GM20000 (cell line): ENCODE measurements around the gene RRM1.

Experiments used
- DNase-seq: peaks from one replicate; pipeline ENCODE4 v3.0.0; 2012; ENCODE audit warnings: low spot score
- TF ChIP-seq, protein P1 (sequence below): IDR thresholded peaks from 2 replicates; pipeline ENCODE4 v1.5.1; 2012; ENCODE audit warnings: mild to moderate bottlenecking, control low read depth; ENCODE audit errors: extremely low read depth, missing control alignments

The RRM1 gene

DNA sequence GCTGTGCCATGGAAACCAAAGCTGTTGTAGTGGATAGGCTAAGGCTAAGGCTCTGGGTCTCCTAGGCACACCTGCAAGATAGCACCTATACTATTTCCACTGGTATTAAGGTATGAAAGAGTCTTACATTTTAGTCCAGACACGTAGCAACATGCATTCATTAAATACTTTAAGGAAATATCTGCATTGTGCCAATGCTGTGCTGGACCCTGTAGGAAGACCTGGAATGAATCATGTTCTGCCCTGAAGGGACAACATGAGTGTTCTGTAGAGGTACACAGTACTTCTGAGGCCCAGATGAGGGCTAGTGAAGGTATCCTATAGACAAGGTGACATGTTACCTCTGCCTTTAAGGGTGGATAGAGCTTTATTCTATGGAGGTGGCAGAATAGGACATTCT is 35.2 kb upstream of the RRM1 start:
- TF ChIP-seq, protein P1, sequence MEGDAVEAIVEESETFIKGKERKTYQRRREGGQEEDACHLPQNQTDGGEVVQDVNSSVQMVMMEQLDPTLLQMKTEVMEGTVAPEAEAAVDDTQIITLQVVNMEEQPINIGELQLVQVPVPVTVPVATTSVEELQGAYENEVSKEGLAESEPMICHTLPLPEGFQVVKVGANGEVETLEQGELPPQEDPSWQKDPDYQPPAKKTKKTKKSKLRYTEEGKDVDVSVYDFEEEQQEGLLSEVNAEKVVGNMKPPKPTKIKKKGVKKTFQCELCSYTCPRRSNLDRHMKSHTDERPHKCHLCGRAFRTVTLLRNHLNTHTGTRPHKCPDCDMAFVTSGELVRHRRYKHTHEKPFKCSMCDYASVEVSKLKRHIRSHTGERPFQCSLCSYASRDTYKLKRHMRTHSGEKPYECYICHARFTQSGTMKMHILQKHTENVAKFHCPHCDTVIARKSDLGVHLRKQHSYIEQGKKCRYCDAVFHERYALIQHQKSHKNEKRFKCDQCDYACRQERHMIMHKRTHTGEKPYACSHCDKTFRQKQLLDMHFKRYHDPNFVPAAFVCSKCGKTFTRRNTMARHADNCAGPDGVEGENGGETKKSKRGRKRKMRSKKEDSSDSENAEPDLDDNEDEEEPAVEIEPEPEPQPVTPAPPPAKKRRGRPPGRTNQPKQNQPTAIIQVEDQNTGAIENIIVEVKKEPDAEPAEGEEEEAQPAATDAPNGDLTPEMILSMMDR = no peak
- DNase-seq = no peak

DNA sequence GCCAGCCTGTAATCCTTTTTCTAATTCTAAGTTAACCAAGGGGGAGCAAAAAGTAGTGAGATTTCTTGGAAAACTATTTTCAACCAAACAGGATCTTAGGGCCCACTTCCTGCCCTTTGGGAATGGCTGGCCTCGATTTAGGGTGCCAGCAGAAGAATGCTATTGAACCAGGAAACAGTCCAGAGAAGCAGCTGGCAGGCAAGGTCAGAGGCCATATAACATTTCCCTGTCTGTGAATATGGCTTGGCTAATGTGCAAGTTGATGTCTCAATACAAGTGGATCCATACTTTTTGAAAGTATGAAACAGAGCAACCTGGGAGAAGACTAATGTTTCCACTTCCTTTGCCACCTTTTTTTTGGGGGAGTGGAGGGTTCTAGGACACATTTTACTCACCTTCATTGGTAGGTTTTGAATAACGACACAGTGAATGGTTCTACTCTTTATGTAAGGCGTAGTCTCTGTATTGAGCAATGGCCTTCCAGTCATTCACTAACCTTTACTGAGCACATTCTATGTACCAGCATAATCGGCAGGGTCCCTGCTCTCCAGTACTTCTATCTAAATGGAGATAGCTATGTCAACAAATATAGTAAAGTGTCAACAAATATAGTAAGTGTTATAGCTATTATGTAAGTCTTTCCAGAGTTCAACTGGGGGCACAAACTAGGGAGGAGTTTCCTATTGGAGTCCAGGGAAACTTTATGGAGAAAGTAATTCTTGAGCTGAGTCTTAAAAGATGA is 34.2 kb upstream of the RRM1 start:
- TF ChIP-seq, protein P1 = no peak
- no peak for DNase-seq

DNA sequence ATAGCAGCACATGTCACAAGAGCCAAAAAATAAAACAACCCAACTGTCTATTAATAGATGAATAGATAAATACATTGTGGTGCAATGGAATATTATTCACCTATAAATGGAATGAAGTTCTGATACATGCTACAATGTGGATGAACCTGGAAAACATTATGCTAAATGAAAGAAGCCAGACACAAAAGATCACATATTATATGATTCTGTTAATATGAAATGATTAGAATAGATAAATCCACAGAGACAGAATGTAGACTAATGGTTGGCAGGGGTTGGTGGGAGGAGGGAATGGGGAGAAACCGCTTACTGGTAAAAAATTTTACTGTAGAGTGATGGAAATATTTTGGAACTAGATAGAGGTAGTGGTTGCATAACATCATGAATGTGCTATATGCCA is 32.9 kb upstream of the RRM1 start:
- TF ChIP-seq, protein P1 = no peak
- DNase-seq = no peak

DNA sequence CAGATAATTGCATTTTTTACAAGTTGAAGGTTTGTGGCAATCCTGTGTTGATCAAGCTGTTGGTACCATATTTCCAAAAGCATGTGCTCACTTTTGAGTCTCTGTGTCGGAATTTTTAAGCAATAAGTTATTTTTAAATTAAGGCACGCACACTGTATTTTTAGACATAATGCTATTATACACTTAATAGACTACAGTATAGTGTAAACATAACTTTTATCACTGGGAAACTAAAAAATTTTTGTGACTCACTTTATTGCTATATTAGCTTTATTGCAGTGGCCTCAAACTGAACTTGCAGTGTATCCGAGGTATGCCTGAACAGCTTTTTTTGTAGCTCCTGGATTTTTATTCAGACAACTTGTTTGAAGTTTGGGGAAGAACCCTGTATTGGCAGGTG is 31.3 kb upstream of the RRM1 start:
- DNase-seq = no peak
- TF ChIP-seq, protein P1 = no peak

DNA sequence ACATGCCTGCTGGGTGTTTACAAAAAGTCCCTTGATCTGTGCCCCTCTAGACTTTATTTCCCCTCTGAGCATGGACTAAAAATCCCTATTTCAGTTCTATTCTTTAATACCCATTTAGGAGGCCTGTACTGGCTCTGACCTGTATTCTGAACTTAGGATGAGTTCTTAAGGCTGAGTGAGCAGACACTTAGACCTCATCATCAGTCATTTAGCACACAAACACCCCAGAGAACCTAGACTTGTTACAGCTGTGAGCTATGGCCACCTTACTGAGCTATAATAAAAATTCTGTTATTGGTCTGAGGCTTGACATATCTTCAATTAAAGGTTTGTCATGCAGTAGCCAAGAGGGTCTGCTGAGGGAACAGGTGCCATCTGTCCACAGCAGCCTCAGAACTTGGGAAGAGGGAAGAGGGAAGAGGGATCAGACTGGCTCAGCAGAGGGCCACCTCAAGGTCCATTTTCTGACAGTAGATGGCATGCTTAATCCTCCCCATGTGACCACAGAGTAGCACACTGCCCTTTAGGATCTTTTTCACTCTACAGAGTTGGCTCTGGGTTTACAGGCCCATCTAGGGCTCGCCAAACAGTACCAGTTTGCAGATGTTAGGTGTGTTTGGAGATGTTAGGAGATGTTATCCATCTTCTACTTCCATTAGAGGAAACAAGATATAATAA is 30.2 kb upstream of the RRM1 start:
- DNase-seq = no peak
- TF ChIP-seq, protein P1 = no peak

- no peak for DNase-seq
- TF ChIP-seq, protein P1 = no peak
Observed at GRCh38 chr11:4065086-4065485, 29.5 kb upstream of the RRM1 start.

DNA sequence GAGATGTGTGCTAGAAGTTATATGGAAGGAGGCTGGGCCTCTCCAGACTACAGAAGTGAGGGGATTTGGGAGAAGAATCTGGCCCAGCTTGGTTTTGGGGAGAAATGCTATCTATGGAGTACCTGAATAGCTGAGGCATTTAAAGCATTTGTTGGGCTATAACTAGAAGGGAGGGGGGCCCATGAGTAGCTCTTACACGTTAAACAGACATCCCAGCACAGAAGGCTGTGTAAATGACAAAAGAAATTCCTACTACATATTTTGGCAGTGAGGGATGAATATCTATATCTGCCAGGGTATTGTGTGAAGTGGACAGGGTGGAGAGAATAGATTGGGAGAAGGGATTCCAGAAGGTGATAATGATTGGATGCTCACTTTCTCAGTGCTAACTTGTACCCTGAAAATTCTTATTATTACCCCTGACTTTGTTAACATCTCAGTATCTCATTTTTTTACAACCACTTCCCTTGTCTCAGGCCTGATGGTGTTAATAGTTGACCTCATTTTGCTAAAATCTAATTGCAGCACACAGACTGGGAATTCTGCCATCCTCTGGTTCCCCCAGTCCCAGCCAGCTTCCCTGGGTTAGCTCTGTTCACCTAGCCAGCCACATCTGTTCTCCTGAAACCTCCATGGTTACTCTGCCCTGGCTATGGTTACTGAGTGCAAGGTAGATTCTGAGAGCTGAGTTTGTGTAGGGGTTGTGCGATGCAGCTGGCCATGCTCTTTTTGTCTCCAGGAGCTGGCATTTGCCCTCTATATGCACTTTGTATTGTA is 28.8 kb upstream of the RRM1 start:
- TF ChIP-seq, protein P1 = no peak
- DNase-seq = no peak
